Stimulated activated naive CD8-positive, alpha-beta T cell treated with anti-CD3 and anti-CD28 coated beads, Interleukin-15, Interleukin-2, amounts not matched to agents 100 U/mL and 50 U/mL, for 24 hours (primary cell): Measurements from ENCODE around the gene IL1RAP.
"Not testable (repeated sequence)": the region's sequence is repeated elsewhere in the genome, so short reads cannot be mapped to it uniquely, and the experiment has no call there.

Experiments
- ATAC-seq: fragments of 150-1000 bp; cut with Tn5 transposase; one replicate; pipeline ENCODE4 v1.10.0; 2021
- DNase-seq: peaks from one replicate; pipeline ENCODE4 v3.0.0; 2021

IL1RAP gene

GRCh38 chr3:190673148-190673547, 159.3 kb downstream of the IL1RAP start:
- no peak for ATAC-seq
- no peak for DNase-seq

GRCh38 chr3:190676481-190676880, 162.6 kb downstream of the IL1RAP start:
- no peak for DNase-seq
- ATAC-seq = no peak

GRCh38 chr3:190677001-190677400, 163.1 kb downstream of the IL1RAP start:
- no peak for ATAC-seq
- no peak for DNase-seq

- not testable (repeated sequence) for ATAC-seq, DNase-seq
These were observed 164.0 kb downstream of the IL1RAP start for GRCh38 chr3:190677868-190678267.

- no peak for ATAC-seq
- DNase-seq = no peak
These were observed 166.8 kb downstream of the IL1RAP start for GRCh38 chr3:190680691-190681090.

- no peak for ATAC-seq
These were observed 170.9 kb downstream of the IL1RAP start for GRCh38 chr3:190684776-190685175.

GRCh38 chr3:190686011-190686410, 172.1 kb downstream of the IL1RAP start:
- ATAC-seq (no peak), DNase-seq (no peak)

More at GRCh38 chr3:190684776-190685175, 170.9 kb downstream of the IL1RAP start:
- no peak for DNase-seq

- ATAC-seq = no peak
These were observed 176.4 kb downstream of the IL1RAP start for GRCh38 chr3:190690246-190690645.

GRCh38 chr3:190692256-190692655, 178.4 kb downstream of the IL1RAP start:
- no peak for DNase-seq

More at GRCh38 chr3:190690246-190690645, 176.4 kb downstream of the IL1RAP start:
- no peak for DNase-seq

GRCh38 chr3:190694335-190695001, 180.6 kb downstream of the IL1RAP start:
- ATAC-seq = no peak
- DNase-seq = no peak

More at GRCh38 chr3:190692256-190692655, 178.4 kb downstream of the IL1RAP start:
- ATAC-seq = no peak

GRCh38 chr3:190695225-190695624, 181.3 kb downstream of the IL1RAP start:
- DNase-seq = no peak
- no peak for ATAC-seq

GRCh38 chr3:190695994-190696393, 182.1 kb downstream of the IL1RAP start:
- ATAC-seq (no peak), DNase-seq (no peak)

GRCh38 chr3:190696777-190697501, 183.1 kb downstream of the IL1RAP start:
- ATAC-seq (no peak), DNase-seq (no peak)

- DNase-seq (no peak), ATAC-seq (no peak)
These were observed 183.6 kb downstream of the IL1RAP start for GRCh38 chr3:190697502-190697830.

- DNase-seq = no peak
- no peak for ATAC-seq
These were observed 184.0 kb downstream of the IL1RAP start for GRCh38 chr3:190697901-190698300.

GRCh38 chr3:190699776-190700175, 185.9 kb downstream of the IL1RAP start:
- ATAC-seq (no peak), DNase-seq (no peak)

- ATAC-seq (peak; percentile 57), DNase-seq (peak; percentile 7)
These were observed 187.2 kb downstream of the IL1RAP start for GRCh38 chr3:190701096-190701532.

- ATAC-seq = peak; percentile 40
- DNase-seq = no peak
These were observed 192.7 kb downstream of the IL1RAP start for GRCh38 chr3:190706582-190706981.
